ENCODE results near the gene PKNOX2.
"Not testable (repeated sequence)": the region's sequence is repeated elsewhere in the genome, so short reads cannot be mapped to it uniquely, and the experiment has no call there.

The PKNOX2 gene

DNA sequence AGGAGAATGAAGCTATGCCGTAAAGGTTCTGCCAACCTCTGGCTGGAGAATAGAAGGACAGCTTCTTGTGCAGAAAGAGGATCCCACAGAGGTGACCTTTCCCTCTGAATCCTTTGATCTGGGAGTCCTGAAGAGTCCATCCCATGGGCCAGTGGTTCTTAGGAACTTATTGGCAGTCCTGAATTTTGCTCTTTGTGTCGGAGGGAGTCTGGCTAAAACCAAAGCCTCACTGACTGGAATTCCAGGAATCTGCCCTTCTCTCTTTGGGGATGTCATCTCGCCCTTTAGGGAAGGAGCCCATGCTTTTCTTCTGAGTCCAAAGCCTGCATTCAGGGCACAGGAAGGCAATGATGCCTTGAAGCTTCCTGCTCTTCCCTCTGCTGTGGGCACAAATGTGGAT is 45.5 kb downstream of the PKNOX2 start:
- DNase-seq = no peak

GRCh38 chr11:125211191-125211947 is 46.8 kb downstream of the PKNOX2 start:
- DNase-seq = no peak

DNA sequence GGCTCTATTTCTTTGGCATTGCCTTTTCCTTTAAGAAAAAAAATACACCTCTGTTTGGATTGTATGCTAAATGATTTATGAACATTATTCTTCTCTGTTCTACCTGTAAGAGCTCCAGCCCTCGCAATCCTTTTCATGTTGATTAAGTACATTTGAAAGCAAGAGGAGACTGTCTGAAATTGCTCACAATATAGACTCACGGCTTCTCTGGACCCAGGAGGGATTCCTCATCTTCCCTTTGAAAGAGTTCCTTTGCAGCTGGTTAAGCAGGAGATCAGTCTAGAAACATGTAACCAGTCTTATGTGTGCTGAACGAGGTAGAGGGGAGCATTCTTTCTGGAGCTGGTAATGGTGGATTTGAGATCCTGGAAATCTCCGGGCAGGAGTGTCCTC is 47.4 kb downstream of the PKNOX2 start:
- no peak for DNase-seq

- no peak for DNase-seq
Observed at GRCh38 chr11:125214601-125215565, 50.3 kb downstream of the PKNOX2 start.

- no peak for DNase-seq
Observed at GRCh38 chr11:125215976-125216375, 51.4 kb downstream of the PKNOX2 start.

DNA sequence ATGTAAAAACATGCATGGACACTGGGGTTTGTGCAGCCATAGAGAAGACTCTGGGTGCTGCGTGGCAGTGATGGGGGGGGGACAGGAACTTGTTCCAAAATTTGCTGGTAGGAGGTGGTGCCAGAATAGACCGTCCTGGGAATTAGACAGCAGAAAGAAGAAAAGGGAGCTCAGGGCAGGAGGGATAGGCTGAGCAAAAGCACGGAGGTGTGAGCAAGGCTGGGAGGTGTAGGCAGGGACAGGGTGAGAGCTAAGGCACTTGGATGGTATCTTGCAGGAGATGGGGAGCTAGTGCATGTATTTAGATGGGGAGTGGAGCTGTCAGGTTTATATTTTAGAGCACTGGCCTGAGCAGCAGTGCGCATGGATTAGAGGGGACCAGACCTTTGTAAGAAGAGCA is 53.8 kb downstream of the PKNOX2 start:
- no peak for DNase-seq

DNA sequence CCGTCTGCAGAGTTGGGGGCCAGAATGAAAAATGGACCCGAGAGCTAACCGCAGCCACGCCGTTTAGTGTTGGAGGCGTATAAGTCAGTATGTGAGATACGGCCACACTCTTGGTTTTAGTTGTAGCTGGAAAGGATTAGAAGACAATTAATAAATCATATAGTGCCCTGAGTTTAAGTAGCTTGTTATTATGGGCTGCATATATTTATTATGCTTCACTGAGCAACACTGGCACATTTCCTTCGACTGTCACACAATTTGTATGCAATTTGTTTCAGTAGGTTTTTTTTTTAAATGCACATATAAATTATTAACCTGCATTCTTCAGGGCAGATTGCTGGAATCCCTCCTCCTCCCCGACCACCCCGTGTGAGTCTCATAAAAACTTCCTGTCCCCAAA is 56.9 kb downstream of the PKNOX2 start:
- DNase-seq = no peak

DNA sequence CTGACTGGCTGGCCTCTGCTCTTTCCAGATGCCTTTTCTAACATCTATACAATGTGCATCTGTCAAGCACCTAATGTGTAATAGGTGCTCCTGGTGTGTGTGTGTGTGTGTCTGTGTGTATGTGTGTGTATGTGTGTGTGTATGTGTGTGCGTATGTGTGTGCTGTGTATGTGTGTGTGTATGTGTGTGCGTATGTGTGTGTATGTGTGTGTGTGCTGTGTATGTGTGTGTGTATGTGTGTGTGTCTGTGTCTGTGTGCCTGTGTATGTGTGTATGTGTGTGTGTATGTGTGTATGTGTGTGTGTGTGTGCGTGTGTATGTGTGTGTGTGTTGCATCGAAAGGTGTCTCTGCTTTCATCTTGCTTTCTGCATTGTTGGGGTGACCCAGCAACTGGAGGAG is 57.9 kb downstream of the PKNOX2 start:
- no peak for DNase-seq

- DNase-seq = not testable (repeated sequence)
Observed at GRCh38 chr11:125223161-125223560, 58.6 kb downstream of the PKNOX2 start.

DNA sequence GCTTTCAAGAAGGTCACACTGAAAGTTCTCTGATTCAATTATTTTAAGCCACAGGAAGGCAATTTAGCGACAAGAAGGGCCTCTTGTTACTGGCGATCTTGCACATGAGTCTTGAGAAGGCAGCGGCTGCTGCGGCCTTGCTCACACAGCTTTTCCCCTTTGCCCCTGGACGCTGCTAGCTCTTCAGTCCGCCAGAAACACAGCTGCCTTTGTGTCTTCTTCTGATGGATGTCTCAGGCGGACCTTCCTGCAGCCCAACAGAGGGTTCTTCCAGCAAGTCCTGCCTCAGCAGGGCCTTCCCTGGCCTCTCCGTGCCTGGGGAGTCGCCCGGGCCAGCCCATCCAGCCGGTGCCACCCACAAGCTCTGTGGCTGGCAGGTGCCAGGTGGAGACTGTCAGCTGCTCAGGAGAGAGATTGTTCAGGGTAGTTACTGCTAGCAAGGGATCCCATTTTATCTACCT is 59.4 kb downstream of the PKNOX2 start:
- no peak for DNase-seq

DNA sequence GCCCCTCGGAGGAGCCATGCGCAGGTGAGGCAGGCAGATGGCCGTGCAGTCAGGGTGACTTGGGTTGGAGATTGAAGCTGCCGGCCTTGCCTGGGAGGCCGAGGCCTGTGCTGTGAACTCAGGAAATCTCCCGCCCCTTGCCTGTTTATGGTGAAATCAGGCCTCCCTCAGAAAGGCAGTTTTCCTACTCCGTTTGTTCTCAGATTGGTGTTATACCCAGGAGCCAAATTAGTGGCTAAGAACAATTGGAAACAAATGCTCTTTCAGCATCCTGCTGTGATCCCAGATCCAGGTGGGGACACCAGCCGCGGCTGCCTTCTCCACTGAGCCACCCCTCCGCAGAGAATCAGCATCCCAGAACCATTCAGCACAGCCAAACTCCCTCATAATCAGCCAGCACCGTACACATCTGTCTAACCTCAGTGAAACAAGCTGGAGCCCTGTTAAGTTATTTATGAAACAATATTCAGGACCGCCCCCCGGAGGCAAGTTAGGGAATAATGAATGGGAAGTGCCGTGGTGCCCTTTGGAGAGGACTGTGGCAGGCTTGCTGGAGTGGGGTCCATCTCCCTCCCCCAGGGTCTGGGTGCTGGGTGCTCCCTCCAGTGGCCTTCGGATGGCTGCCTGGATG is 60.0 kb downstream of the PKNOX2 start:
- DNase-seq = no peak

GRCh38 chr11:125225401-125225800 is 60.9 kb downstream of the PKNOX2 start:
- DNase-seq = no peak

GRCh38 chr11:125226031-125226430 is 61.5 kb downstream of the PKNOX2 start:
- DNase-seq = no peak

- DNase-seq = no peak
Observed at GRCh38 chr11:125226706-125227105, 62.2 kb downstream of the PKNOX2 start.

- DNase-seq = no peak
Observed at GRCh38 chr11:125227151-125227550, 62.6 kb downstream of the PKNOX2 start.

DNA sequence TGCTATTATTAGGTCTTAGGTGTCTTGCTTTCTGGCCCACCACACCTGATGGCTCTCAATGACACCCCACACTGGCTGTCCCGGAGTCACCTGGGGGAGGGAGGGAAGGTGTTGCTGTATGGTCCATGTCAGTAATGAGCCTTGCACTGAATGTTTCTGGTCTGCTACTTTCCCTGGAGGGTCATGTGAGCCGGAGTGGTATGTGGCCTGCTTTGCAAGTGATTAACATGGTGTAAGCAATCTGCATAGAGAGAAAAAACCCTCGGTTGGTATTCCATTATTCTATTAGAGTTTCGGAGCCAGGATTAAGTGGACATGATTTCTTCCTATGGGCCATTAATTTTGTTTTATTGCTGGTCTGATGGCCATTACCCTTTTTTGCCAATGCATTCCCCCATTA is 63.9 kb downstream of the PKNOX2 start:
- DNase-seq = no peak

DNA sequence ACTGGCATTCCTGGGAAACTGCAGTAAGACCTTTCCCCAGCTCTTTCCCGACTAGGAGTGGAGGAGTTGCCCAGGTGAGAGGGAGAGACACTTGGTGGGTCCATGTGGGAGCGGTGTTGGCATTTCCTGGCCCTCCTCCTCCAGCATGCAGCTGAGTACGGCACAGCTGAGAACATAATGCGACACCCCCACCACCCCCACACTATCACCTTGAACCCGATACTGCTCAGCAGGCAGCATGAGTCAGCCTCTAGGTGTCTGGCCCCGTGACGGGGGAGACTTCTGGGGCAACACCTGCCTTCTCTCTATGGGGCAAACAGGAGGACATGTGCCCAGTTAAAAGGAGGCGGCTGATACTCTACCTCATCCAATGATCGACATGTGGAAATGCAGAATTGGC is 64.4 kb downstream of the PKNOX2 start:
- DNase-seq = no peak

GRCh38 chr11:125229916-125230315 is 65.4 kb downstream of the PKNOX2 start:
- DNase-seq = no peak

- no peak for DNase-seq
Observed at GRCh38 chr11:125233116-125233515, 68.6 kb downstream of the PKNOX2 start.

DNA sequence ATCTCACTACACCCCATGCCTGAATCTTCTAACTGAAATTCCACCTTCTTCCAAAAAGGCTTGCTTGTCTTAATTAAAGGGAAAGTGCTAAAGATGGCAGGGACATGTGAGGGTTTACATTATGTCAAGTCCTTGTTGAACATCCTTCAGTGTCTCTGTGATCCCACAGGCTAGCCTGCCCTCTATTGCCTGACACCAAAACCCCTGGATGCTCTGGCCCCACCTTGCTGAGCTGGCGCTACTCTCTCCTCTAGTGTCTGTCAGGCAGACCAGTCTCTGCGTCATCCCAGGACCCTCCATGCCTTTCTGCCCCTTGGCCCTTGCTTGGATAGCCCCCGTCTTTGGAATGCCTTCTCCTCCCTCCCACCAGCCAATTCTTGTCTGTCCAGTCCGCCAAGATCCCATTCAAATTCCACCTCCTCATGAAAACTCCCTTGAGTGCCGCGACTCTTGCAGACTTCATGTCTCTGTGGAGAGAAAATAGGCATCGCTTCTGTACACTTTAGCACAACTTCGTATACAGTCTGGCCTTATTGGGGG is 69.3 kb downstream of the PKNOX2 start:
- DNase-seq = no peak

DNA sequence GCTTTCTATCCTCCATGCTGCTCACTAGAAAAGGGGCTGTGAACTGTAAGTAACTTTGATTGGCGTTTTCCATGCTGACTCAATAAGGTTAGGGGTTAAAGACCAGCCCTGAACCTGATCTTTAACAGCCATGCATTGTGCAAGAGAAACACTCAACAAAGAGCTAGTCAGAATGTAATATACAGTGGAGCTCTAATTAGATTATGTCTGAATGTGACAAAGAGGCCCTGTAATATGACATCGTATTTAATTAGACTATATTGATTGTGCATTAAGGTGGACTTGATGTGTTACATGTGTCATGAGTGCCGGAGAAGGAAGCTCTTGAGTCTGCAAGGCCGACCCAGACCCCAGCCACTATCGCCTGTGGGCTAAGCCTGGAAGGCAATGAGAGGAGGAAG is 70.5 kb downstream of the PKNOX2 start:
- no peak for DNase-seq

GRCh38 chr11:125236072-125236825 is 71.7 kb downstream of the PKNOX2 start:
- no peak for DNase-seq
